Thyroid gland (tissue), 4 donors: ENCODE data around the gene MAPK8.

Experiments used
- POLR2A ChIP-seq, 2 donors: fragments of 450-650 bp; IDR thresholded peaks; one replicate each; pipeline ENCODE4 v1.6.1; 2017; ENCODE audit warnings: antibody characterized with exemption in 2 of 2, mild to moderate bottlenecking in 2 of 2, moderate library complexity in 1 of 2
- TF ChIP-seq, protein P1 (sequence below), 6 experiments: fragments of 200-600 bp in 3 of 6; fragments of 450-650 bp in 3 of 6; sonication (generic) in 3 of 6; IDR thresholded peaks; one replicate each; pipeline ENCODE4 v1.5.1; 2016 to 2019; ENCODE audit warnings: antibody characterized with exemption in 6 of 6, mild to moderate bottlenecking in 2 of 6, inconsistent platforms in 1 of 6, moderate library complexity in 1 of 6

DNA sequence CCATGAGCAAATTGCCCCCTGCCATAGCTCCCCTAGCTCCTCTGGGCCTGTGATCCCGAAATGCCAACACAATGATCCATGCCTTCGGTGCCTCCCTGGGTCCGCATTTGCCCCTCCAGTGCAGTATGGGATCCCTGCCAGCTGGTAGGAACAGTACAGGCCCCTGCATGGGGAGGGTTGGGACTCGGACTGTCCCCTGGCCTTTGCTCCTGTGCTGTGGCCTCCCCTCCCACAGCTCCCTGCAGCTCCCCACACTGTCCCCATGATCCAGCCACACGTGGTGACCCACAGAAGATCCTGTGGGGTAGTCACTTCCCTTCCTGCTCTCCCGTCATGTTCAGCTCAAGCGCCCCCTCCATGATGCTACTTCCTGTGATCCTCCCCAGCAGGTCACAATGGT is 140.3 kb downstream of the MAPK8 start:
- TF ChIP-seq, protein P1, sequence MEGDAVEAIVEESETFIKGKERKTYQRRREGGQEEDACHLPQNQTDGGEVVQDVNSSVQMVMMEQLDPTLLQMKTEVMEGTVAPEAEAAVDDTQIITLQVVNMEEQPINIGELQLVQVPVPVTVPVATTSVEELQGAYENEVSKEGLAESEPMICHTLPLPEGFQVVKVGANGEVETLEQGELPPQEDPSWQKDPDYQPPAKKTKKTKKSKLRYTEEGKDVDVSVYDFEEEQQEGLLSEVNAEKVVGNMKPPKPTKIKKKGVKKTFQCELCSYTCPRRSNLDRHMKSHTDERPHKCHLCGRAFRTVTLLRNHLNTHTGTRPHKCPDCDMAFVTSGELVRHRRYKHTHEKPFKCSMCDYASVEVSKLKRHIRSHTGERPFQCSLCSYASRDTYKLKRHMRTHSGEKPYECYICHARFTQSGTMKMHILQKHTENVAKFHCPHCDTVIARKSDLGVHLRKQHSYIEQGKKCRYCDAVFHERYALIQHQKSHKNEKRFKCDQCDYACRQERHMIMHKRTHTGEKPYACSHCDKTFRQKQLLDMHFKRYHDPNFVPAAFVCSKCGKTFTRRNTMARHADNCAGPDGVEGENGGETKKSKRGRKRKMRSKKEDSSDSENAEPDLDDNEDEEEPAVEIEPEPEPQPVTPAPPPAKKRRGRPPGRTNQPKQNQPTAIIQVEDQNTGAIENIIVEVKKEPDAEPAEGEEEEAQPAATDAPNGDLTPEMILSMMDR (IDR thresholded peaks at IDR 0.05), result no peak
- no peak for TF ChIP-seq POLR2A (IDR thresholded peaks at IDR 0.05)
